ENCODE data around the gene OCLN.

DNA sequence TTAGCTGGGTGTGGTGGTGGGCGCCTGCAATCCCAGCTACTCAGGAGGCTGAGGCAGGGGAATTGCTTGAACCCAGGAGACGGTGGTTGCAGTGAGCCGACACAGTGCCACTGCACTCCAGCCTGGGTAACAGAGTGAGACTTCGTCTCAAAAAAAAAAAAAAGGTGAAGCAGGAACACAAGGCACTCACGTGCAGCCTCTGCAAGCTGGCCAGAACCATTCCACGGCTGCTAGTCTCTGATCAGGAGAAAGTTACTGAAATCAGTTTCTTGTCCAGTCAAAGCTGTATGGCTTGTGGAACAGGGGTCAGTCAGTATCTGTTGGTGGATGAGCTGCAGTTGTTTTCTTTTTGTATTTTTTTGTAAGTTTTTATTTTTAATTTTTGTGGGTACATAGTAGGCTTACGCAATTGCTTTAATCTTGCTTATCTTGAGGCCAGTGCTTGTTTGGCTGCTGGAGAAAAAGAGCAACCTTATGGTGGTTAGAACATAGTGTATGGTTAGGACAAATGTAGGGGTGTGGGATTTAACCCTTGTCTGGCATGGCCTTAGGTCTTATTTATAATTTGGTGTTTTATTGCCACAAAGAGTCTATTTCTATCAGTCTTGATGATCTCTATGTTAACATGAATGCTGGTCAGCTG, 34.7 kb downstream of the OCLN start:
- TF ChIP-seq, protein P1, sequence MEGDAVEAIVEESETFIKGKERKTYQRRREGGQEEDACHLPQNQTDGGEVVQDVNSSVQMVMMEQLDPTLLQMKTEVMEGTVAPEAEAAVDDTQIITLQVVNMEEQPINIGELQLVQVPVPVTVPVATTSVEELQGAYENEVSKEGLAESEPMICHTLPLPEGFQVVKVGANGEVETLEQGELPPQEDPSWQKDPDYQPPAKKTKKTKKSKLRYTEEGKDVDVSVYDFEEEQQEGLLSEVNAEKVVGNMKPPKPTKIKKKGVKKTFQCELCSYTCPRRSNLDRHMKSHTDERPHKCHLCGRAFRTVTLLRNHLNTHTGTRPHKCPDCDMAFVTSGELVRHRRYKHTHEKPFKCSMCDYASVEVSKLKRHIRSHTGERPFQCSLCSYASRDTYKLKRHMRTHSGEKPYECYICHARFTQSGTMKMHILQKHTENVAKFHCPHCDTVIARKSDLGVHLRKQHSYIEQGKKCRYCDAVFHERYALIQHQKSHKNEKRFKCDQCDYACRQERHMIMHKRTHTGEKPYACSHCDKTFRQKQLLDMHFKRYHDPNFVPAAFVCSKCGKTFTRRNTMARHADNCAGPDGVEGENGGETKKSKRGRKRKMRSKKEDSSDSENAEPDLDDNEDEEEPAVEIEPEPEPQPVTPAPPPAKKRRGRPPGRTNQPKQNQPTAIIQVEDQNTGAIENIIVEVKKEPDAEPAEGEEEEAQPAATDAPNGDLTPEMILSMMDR (IDR thresholded peaks at IDR 0.05): no peak
- TF ChIP-seq POLR2A (IDR thresholded peaks at IDR 0.05): no peak
- TF ChIP-seq POLR2AphosphoS5 (IDR thresholded peaks at IDR 0.05): no peak
